GM23248 (cell line): ENCODE measurements around the gene NIPBL.

Experiments used
- EZH2 ChIP-seq: fragments of 200-600 bp; sonication (generic); IDR thresholded peaks from 2 replicates; pipeline ENCODE4 v1.6.1; 2018; ENCODE audit warnings: antibody characterized with exemption, mild to moderate bottlenecking; ENCODE audit not compliant: insufficient read depth, poor library complexity, severe bottlenecking
- EZH2phosphoT487 ChIP-seq: fragments of 200-600 bp; sonication (generic); IDR thresholded peaks from 2 replicates; pipeline ENCODE4 v1.6.1; 2018; ENCODE audit warnings: antibody characterized with exemption, moderate library complexity, mild to moderate bottlenecking, low read depth; ENCODE audit not compliant: insufficient read depth

DNA sequence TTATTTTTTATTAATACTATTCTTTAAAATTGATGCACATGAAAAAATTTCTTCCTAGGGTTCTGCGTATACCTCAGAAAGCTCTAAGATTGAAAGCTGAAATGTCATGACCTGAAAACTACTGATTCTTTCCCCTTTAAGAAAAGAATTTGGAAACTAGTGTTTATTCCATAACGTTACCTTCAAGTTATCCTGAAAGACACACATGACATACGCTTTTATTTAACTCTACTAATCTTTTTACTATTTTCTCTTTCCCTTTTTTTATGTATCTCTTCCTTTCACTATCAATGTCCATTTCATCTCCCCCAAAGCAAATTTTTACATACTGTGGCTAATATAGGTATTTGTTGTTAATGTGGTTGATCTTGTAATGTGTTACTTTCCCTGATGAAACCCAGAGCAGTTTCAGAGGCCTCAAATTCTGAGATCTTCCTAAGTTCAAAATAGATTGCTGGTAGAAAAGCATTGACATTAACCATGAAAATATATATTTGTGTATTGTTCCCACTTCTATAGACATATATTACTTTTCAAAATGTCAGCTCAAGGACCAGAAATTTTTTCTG lies 7.4 kb downstream of the NIPBL start:
- TF ChIP-seq EZH2, result no peak
- TF ChIP-seq EZH2phosphoT487, result no peak
